Natural killer cell (primary cell): ENCODE measurements around the gene MEMO1. TPM values are rescaled to one million over a fixed set of nuclear protein-coding genes. Genes with fewer than 3 reads are reported as not detected.
A peak's percentile ranks its signal among the peaks of the same experiment; 100 is the strongest.

Experiments used
- ATAC-seq, 3 donors: fragments of 150-1000 bp in 2 of 3; fragments of 200-7000 bp in 1 of 3; cut with Tn5 transposase; 1 replicate in 1 of 3; 2 replicates in 2 of 3; pipeline ENCODE4 v1.10.0; 2021; ENCODE audit warnings: mild to moderate bottlenecking in 2 of 3, moderate library complexity in 2 of 3
- DNase-seq, 2 donors: peaks; one replicate each; pipeline versions ENCODE4 v3.0.0 to v3.0.0-alpha.2; 2013 to 2021; ENCODE audit warnings: mixed read lengths in 1 of 2
- H3K27ac ChIP-seq: one replicate; pipeline ENCODE4 v1.5.1; 2013; ENCODE audit warnings: mild to moderate bottlenecking, low read length
- H3K27me3 ChIP-seq: one replicate; pipeline ENCODE4 v1.6.1; 2013; ENCODE audit warnings: low read length; ENCODE audit not compliant: control insufficient read depth, insufficient read depth
- H3K36me3 ChIP-seq: one replicate; pipeline ENCODE4 v1.6.1; 2013; ENCODE audit warnings: low read length; ENCODE audit not compliant: control insufficient read depth, insufficient read depth
- H3K4me1 ChIP-seq: one replicate; pipeline ENCODE4 v1.6.1; 2013; ENCODE audit warnings: low read length; ENCODE audit not compliant: control insufficient read depth, insufficient read depth
- H3K4me3 ChIP-seq: one replicate; pipeline ENCODE4 v1.5.1; 2013; ENCODE audit warnings: low read length
- H3K9me3 ChIP-seq: one replicate; pipeline ENCODE4 v1.6.1; 2013; ENCODE audit warnings: low read length; ENCODE audit not compliant: control insufficient read depth, insufficient read depth
- H3K27ac Mint-ChIP-seq, 2 donors: one replicate each; pipeline ENCODE4 v1.8.0; 2022; ENCODE audit warnings: mild to moderate bottlenecking in 2 of 2, mixed read lengths in 2 of 2, moderate library complexity in 1 of 2
- H3K27me3 Mint-ChIP-seq, 2 donors: one replicate each; pipeline ENCODE4 v1.8.0; 2022; ENCODE audit warnings: low read depth in 2 of 2, mixed read lengths in 2 of 2
- H3K36me3 Mint-ChIP-seq: one replicate; pipeline ENCODE4 v1.8.0; 2022; ENCODE audit warnings: mixed read lengths
- H3K4me1 Mint-ChIP-seq, 2 donors: one replicate each; pipeline ENCODE4 v1.8.0; 2022; ENCODE audit warnings: mixed read lengths in 2 of 2
- H3K4me3 Mint-ChIP-seq: one replicate; pipeline ENCODE4 v1.8.0; 2022; ENCODE audit warnings: mild to moderate bottlenecking, moderate library complexity, mixed read lengths
- H3K9me3 Mint-ChIP-seq, 2 donors: one replicate each; pipeline ENCODE4 v1.8.0; 2022; ENCODE audit warnings: mixed read lengths in 2 of 2
- WGBS: methylation state at CpG from one replicate; pipeline ENCODE4 v1.1.7; 2013; ENCODE audit warnings: missing lambda C conversion rate; ENCODE audit not compliant: insufficient coverage; 5-methylcytosine and 5-hydroxymethylcytosine counted together
- intact Hi-C: fragments of 100-400 bp; cut with micrococcal nuclease; formaldehyde crosslinking; loops from one replicate; pipeline ENCODE4 v1.14.2; 2022
- total RNA-seq, 4 donors: library from RNA; stranded (reverse); fragments of 120-200 nt in 1 of 4; gene quantifications; one replicate each; pipeline versions ENCODE4 v1.2.3 to v1.2.4, GENCODE V29; 2013 to 2022
- TF ChIP-seq, protein P1 (sequence below): fragments of 200-600 bp; IDR thresholded peaks from one replicate; pipeline ENCODE4 v1.8.0; 2022; ENCODE audit warnings: antibody characterized with exemption

The MEMO1 gene
- total RNA-seq, 3 donors from 2014 or later (not counting 1 experiment from before 2014, with no cell fraction given), result 48.6 to 51.9 (median 51.7) TPM

DNA sequence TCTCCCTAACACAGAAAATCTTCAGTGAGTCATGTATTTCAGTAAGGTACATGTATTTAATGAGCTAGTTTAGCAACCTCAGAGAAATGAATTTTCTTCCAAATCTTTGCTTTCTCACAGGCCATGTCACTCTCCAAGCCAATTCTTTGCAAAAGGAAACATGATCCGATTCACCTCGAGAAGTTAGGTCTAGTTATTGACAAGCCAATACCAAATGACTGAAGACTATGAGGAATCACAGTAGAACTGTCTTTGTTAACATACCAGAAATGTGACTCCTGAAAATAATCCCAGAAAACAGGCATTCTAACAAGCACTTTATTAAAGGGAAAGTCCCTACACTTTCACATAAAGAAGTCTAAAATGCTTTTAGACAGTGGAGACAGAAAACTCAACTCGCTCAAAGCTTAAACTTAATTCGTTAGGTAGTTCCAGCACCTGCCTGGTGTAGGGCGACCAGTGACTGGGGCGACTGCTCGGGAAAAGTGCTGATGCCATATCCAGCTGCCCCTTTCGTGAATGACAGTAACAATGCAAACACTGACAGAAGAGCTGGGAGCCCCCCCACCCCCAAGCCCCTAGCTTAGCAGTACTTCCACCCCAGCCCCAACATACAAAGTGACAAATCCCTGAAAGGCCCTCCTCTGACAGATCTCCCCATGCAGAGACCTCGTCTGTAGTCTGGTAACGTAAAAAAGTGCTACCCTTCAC lies 1.8 kb downstream of the MEMO1 start:
- TF ChIP-seq, protein P1, sequence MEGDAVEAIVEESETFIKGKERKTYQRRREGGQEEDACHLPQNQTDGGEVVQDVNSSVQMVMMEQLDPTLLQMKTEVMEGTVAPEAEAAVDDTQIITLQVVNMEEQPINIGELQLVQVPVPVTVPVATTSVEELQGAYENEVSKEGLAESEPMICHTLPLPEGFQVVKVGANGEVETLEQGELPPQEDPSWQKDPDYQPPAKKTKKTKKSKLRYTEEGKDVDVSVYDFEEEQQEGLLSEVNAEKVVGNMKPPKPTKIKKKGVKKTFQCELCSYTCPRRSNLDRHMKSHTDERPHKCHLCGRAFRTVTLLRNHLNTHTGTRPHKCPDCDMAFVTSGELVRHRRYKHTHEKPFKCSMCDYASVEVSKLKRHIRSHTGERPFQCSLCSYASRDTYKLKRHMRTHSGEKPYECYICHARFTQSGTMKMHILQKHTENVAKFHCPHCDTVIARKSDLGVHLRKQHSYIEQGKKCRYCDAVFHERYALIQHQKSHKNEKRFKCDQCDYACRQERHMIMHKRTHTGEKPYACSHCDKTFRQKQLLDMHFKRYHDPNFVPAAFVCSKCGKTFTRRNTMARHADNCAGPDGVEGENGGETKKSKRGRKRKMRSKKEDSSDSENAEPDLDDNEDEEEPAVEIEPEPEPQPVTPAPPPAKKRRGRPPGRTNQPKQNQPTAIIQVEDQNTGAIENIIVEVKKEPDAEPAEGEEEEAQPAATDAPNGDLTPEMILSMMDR, result no peak
- no peaks in the 10 kb centered on the region for H3K36me3 ChIP-seq
- DNase-seq (no peak), ATAC-seq (no peak)
- peak overlapping the region; percentile 88 for H3K4me3 Mint-ChIP-seq
- no peaks in the 10 kb centered on the region for H3K9me3 ChIP-seq
- H3K9me3 Mint-ChIP-seq, result no peaks in the 10 kb centered on the region
- no peaks in the 10 kb centered on the region for H3K27me3 Mint-ChIP-seq
- H3K4me1 Mint-ChIP-seq, result peaks cover 47 to 60% of the 10 kb centered on the region in 2 donors
- H3K27ac Mint-ChIP-seq, result peak overlapping the region; percentile 72 to 82
- peak overlapping the region; percentile 64 for H3K27ac ChIP-seq
- intact Hi-C loops, result loop anchor here (5.0 kb wide), 1 partner anchor 348 kb away; the partner anchor contains the start of gene BIRC6
- H3K4me1 ChIP-seq, result peaks cover 26% of the 10 kb centered on the region
- no peaks in the 10 kb centered on the region for H3K36me3 Mint-ChIP-seq
- H3K27me3 ChIP-seq, result no peaks in the 10 kb centered on the region
- H3K4me3 ChIP-seq, result peak overlapping the region; percentile 68
- 2% methylated on average over 10 of the region's 10 CpGs for WGBS

DNA sequence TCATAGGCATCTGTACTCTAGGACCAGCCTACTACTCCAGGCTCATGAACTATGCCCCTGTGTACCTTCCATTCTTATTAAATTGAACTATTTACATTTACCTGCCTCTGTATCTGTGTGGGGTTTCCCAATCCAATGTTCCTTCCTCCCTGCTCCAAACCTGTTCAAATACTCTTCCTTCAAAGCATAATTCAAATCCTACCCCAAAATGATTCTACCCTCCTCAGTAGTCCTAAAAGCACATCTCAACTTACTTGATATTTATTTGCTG lies 3.8 kb downstream of the MEMO1 start:
- no peak for DNase-seq
- Histone ChIP-seq H3K27ac (no peak overlapping the region), H3K36me3 (no peaks in the 10 kb centered on the region), H3K4me3 (no peak overlapping the region), H3K9me3 (no peaks in the 10 kb centered on the region), H3K4me1 (peaks cover 26% of the 10 kb centered on the region), H3K27me3 (no peaks in the 10 kb centered on the region)
- Mint-ChIP-seq H3K9me3 (no peaks in the 10 kb centered on the region), H3K36me3 (no peaks in the 10 kb centered on the region), H3K27me3 (no peaks in the 10 kb centered on the region), H3K4me3 (no peak overlapping the region), H3K4me1 (peaks cover 53 to 63% of the 10 kb centered on the region in 2 donors), H3K27ac (no peak overlapping the region)
- intact Hi-C loops, result loop anchor here (5.0 kb wide), 1 partner anchor 350 kb away; the partner anchor contains the start of gene BIRC6
- TF ChIP-seq, protein P1, result no peak
- no peak for ATAC-seq

DNA sequence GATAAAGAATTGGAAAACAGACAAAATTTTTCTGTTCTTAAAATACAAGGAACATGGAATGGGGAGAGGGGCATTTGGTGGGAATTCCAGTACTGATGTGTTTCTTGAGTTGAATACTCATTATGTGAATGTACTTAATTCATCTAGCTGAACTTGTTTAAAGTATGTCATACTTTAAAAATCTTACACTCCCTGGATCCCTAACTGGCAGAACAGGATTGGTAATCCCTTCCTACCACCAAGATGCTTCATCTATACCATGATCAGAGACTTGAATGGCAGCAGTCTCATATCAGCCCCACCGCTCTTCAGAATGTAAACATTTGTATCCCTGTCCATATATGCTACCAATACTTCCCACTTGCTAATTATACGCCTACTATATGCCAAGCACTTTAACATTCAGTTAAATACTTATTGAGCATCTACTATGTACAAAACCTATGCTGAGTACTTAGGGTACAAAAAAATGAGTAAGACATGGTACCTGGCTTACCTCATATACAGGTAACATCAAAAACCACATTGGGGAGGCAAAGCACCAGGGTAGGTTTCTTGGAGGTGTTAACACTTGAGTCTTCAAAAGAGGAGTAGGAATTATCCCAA lies 5.3 kb downstream of the MEMO1 start:
- no peaks in the 10 kb centered on the region for H3K9me3 Mint-ChIP-seq
- no peaks in the 10 kb centered on the region for H3K27me3 ChIP-seq
- no peak for DNase-seq
- H3K4me3 Mint-ChIP-seq, result peak overlapping the region; percentile 8
- H3K9me3 ChIP-seq, result no peaks in the 10 kb centered on the region
- H3K27ac ChIP-seq, result no peak overlapping the region
- no peak overlapping the region for H3K4me3 ChIP-seq
- TF ChIP-seq, protein P1, result no peak
- WGBS, result 93% methylated on average over 2 of the region's 2 CpGs
- no peaks in the 10 kb centered on the region for H3K36me3 ChIP-seq
- intact Hi-C loops, result loop anchor here (5.0 kb wide), 1 partner anchor 352 kb away; the partner anchor contains the start of gene BIRC6
- H3K27me3 Mint-ChIP-seq, result no peaks in the 10 kb centered on the region
- H3K36me3 Mint-ChIP-seq, result no peaks in the 10 kb centered on the region
- no peak for ATAC-seq
- peak overlapping the region in 1 of 2 donors; percentile 2 for H3K27ac Mint-ChIP-seq
- H3K4me1 ChIP-seq, result peaks cover 19% of the 10 kb centered on the region
- H3K4me1 Mint-ChIP-seq, result peaks cover 50 to 53% of the 10 kb centered on the region in 2 donors
